GM12873 (cell line): Measurements from ENCODE around the gene MAN1A1.

Source experiments
- CTCF ChIP-seq: IDR thresholded peaks from 2 replicates; pipeline ENCODE4 v1.5.1; 2012; ENCODE audit warnings: low read depth, mild to moderate bottlenecking, moderate library complexity, low read length, control low read depth; ENCODE audit not compliant: insufficient read depth; ENCODE audit errors: missing control alignments

Gene MAN1A1

GRCh38 chr6:119323931-119324330, 25.6 kb downstream of the MAN1A1 start:
- no peak for TF ChIP-seq CTCF

GRCh38 chr6:119323478-119323877, 26.1 kb downstream of the MAN1A1 start:
- no peak for TF ChIP-seq CTCF

- no peak for TF ChIP-seq CTCF
Observed at GRCh38 chr6:119322715-119323350, 26.7 kb downstream of the MAN1A1 start.

GRCh38 chr6:119322034-119322433, 27.5 kb downstream of the MAN1A1 start:
- TF ChIP-seq CTCF, result no peak

GRCh38 chr6:119319694-119320093, 29.9 kb downstream of the MAN1A1 start:
- no peak for TF ChIP-seq CTCF

GRCh38 chr6:119318730-119319129, 30.8 kb downstream of the MAN1A1 start:
- no peak for TF ChIP-seq CTCF

GRCh38 chr6:119318176-119318575, 31.4 kb downstream of the MAN1A1 start:
- TF ChIP-seq CTCF, result no peak
